Vagina (tissue), 2 donors: ENCODE data around the gene KCNJ1. TPM values are rescaled to one million over a fixed set of nuclear protein-coding genes. Genes with fewer than 3 reads are reported as not detected.

Experiments
- DNase-seq, 2 donors: peaks; one replicate each; pipeline ENCODE4 v3.0.0-alpha.2; 2017; ENCODE audit errors: extremely low spot score in 2 of 2
- H3K27ac ChIP-seq: fragments of 200-600 bp; sonication (generic); one replicate; pipeline ENCODE4 v1.5.1; 2019
- H3K27me3 ChIP-seq: fragments of 200-600 bp; sonication (generic); one replicate; pipeline ENCODE4 v1.5.1; 2019
- H3K36me3 ChIP-seq, 2 donors: fragments of 200-600 bp; sonication (generic); one replicate each; pipeline ENCODE4 v1.5.1; 2017 to 2019
- H3K4me1 ChIP-seq: fragments of 200-600 bp; sonication (generic); one replicate; pipeline ENCODE4 v1.5.1; 2019
- H3K4me3 ChIP-seq, 2 donors: fragments of 200-600 bp; sonication (generic); 1 replicate in 1 of 2; 2 replicates in 1 of 2; pipeline ENCODE4 v1.5.1; 2016 to 2019
- H3K9me3 ChIP-seq: fragments of 200-600 bp; sonication (generic); one replicate; pipeline ENCODE4 v1.5.1; 2019
- POLR2A ChIP-seq, 2 donors: fragments of 450-650 bp; IDR thresholded peaks; one replicate each; pipeline ENCODE4 v1.6.1; 2017; ENCODE audit warnings: antibody characterized with exemption in 2 of 2, mild to moderate bottlenecking in 2 of 2, moderate library complexity in 2 of 2
- POLR2AphosphoS5 ChIP-seq, 2 donors: sonication (generic); formaldehyde crosslinking; IDR thresholded peaks; one replicate each; pipeline ENCODE4 v1.9.0; 2017; ENCODE audit warnings: antibody characterized with exemption in 2 of 2, mild to moderate bottlenecking in 2 of 2, low read depth in 1 of 2; ENCODE audit not compliant: insufficient read depth in 1 of 2
- intact Hi-C: fragments of 100-400 bp; cut with DNase I; formaldehyde crosslinking; loops from one replicate; pipeline ENCODE4 v1.15.1; 2023
- total RNA-seq: library from RNA; depleted of rRNA; stranded (reverse); fragments of >200 nt; gene quantifications from one replicate; pipeline ENCODE4 v1.2.3, GENCODE V29; 2016
- TF ChIP-seq, protein P1 (sequence below), 3 experiments: fragments of 450-650 bp in 2 of 3; fragments of 200-600 bp in 1 of 3; sonication (generic) in 1 of 3; IDR thresholded peaks; one replicate each; pipeline ENCODE4 v1.5.1; 2017 to 2019; ENCODE audit warnings: antibody characterized with exemption in 3 of 3, mild to moderate bottlenecking in 2 of 3, moderate library complexity in 2 of 3

KCNJ1 gene
- total RNA-seq, 1 donor from 2014 or later: 1.5 TPM

DNA sequence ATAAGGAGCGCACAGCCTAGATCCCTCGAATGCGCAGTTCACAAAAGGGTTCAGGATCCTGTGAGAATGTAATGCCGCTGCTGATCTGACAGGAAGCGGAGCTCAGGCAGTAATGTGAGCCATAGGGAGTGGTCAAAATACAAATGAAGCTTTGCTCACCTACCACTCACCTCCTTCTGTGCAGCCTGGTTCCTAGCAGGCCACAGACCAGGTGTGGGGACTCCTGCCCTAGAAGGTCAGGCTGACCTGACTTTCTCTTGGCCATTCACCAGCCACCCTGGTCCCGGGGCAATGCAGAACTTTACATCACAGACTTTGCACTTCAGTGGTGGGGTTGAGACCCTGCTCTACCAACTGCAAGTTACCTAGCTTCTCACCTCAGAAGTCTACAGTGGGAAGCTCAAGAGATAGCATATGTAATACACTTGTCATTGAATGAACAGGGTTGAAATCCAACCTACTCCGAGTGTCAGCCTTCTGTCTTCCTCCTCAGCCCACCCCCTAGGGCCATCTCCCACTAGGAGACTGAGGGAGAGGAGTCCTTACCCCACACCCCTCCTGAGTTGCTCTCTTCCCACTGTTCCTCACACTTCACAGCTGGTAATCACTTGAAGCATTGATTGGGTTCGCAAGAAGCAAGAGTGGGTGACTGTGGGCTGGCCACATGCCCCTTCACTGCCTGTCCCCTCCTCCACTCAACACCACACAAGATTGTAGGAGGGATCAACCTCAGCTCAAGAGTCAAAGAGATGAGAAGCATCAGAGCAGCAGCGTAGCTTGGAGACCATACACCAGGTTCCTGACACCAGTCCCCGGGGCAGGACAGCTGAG lies 2.0 kb upstream of the KCNJ1 start:
- no peaks in the 10 kb centered on the region for H3K4me1 ChIP-seq
- DNase-seq: no peak
- TF ChIP-seq, protein P1, sequence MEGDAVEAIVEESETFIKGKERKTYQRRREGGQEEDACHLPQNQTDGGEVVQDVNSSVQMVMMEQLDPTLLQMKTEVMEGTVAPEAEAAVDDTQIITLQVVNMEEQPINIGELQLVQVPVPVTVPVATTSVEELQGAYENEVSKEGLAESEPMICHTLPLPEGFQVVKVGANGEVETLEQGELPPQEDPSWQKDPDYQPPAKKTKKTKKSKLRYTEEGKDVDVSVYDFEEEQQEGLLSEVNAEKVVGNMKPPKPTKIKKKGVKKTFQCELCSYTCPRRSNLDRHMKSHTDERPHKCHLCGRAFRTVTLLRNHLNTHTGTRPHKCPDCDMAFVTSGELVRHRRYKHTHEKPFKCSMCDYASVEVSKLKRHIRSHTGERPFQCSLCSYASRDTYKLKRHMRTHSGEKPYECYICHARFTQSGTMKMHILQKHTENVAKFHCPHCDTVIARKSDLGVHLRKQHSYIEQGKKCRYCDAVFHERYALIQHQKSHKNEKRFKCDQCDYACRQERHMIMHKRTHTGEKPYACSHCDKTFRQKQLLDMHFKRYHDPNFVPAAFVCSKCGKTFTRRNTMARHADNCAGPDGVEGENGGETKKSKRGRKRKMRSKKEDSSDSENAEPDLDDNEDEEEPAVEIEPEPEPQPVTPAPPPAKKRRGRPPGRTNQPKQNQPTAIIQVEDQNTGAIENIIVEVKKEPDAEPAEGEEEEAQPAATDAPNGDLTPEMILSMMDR (IDR thresholded peaks at IDR 0.05): no peak
- TF ChIP-seq POLR2AphosphoS5 (IDR thresholded peaks at IDR 0.05; ENCODE audit: insufficient read depth in 1 of 2, low read depth in 1 of 2) (no peak), POLR2A (IDR thresholded peaks at IDR 0.05) (no peak)
- H3K9me3 ChIP-seq: no peaks in the 10 kb centered on the region
- no peak overlapping the region for H3K4me3 ChIP-seq
- no peaks in the 10 kb centered on the region for H3K27me3 ChIP-seq
- no peak overlapping the region for H3K27ac ChIP-seq
- H3K36me3 ChIP-seq: no peaks in the 10 kb centered on the region
- intact Hi-C loops: no loop called here

GRCh38 chr11:128865490-128865889 lies 1.6 kb downstream of the KCNJ1 start:
- Histone ChIP-seq H3K4me3 (no peak overlapping the region), H3K36me3 (no peaks in the 10 kb centered on the region), H3K9me3 (no peaks in the 10 kb centered on the region), H3K4me1 (no peaks in the 10 kb centered on the region), H3K27me3 (no peaks in the 10 kb centered on the region), H3K27ac (no peak overlapping the region)
- TF ChIP-seq POLR2AphosphoS5 (IDR thresholded peaks at IDR 0.05; ENCODE audit: insufficient read depth in 1 of 2, low read depth in 1 of 2): no peak
- intact Hi-C loops: no loop called here
- no peak for DNase-seq

- no peak for DNase-seq
These were observed 4.0 kb downstream of the KCNJ1 start for GRCh38 chr11:128862908-128863660.

GRCh38 chr11:128862406-128862805 lies 4.7 kb downstream of the KCNJ1 start:
- TF ChIP-seq POLR2AphosphoS5 (IDR thresholded peaks at IDR 0.05; ENCODE audit: insufficient read depth in 1 of 2, low read depth in 1 of 2): no peak
- no peak for TF ChIP-seq POLR2A (IDR thresholded peaks at IDR 0.05)
- TF ChIP-seq, protein P1 (IDR thresholded peaks at IDR 0.05): no peak
- no peaks in the 10 kb centered on the region for H3K36me3 ChIP-seq
- intact Hi-C loops: no loop called here
- no peaks in the 10 kb centered on the region for H3K27me3 ChIP-seq
- H3K4me3 ChIP-seq: no peak overlapping the region
- H3K9me3 ChIP-seq: no peaks in the 10 kb centered on the region
- DNase-seq: no peak
- peaks cover 7% of the 10 kb centered on the region for H3K4me1 ChIP-seq
- H3K27ac ChIP-seq: no peak overlapping the region

More at GRCh38 chr11:128862908-128863660, 4.0 kb downstream of the KCNJ1 start:
- intact Hi-C loops: no loop called here
- H3K36me3 ChIP-seq: no peaks in the 10 kb centered on the region
- no peak overlapping the region for H3K4me3 ChIP-seq
- no peaks in the 10 kb centered on the region for H3K9me3 ChIP-seq
- peaks cover 7% of the 10 kb centered on the region for H3K4me1 ChIP-seq
- H3K27me3 ChIP-seq: no peaks in the 10 kb centered on the region
- H3K27ac ChIP-seq: no peak overlapping the region
- TF ChIP-seq POLR2AphosphoS5 (IDR thresholded peaks at IDR 0.05; ENCODE audit: insufficient read depth in 1 of 2, low read depth in 1 of 2): no peak
- no peak for TF ChIP-seq POLR2A (IDR thresholded peaks at IDR 0.05)
- TF ChIP-seq, protein P1 (IDR thresholded peaks at IDR 0.05): no peak

DNA sequence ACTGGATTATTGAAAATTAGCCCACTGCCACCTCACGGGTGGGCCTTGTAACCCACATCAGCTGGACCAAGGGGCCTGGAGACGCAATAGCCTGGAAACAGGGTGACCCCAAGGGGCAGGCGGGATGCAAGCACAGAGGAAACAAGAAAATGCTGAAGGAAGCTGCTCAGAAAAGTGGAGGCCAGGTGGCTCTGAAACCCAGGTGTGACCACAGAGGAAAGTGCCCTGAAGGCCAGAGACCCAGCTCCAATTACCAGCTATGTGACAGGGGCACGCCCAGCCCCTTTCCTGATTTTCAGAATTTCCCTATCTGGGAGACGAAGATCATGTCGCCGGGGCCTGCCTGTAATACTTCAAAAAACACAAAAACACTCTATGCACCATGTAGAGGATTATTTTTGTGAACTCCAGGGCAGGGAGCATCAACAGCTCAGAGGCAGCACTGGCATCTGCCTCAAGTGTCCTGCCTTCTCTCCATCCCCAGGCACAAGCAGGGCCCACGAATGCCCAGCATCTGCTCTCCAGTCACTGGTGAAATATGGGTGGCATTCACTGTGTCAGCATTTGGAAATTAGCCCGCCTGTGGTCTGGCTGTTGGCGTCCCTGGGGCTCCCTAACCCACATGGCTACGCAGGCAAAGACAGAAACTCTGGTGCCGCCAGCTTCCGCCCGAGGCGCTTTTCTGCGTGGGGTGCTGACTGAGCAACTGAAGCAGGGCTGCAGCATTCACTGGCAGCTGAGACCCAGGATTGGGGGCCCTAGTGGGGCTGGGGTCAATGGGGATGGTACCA lies 6.3 kb downstream of the KCNJ1 start:
- H3K4me1 ChIP-seq: peaks cover 7% of the 10 kb centered on the region
- TF ChIP-seq POLR2A (IDR thresholded peaks at IDR 0.05) (no peak), POLR2AphosphoS5 (IDR thresholded peaks at IDR 0.05; ENCODE audit: insufficient read depth in 1 of 2, low read depth in 1 of 2) (no peak)
- TF ChIP-seq, protein P1 (IDR thresholded peaks at IDR 0.05): no peak
- no peaks in the 10 kb centered on the region for H3K9me3 ChIP-seq
- H3K36me3 ChIP-seq: no peaks in the 10 kb centered on the region
- intact Hi-C loops: no loop called here
- H3K27me3 ChIP-seq: no peaks in the 10 kb centered on the region
- H3K27ac ChIP-seq: no peak overlapping the region
- H3K4me3 ChIP-seq: no peak overlapping the region
- DNase-seq: no peak
